GM23338 (cell line): ENCODE measurements around the gene LEO1. TPM values are rescaled to one million over a fixed set of nuclear protein-coding genes. Genes with fewer than 3 reads are reported as not detected.

Experiments
- ATAC-seq: fragments of 200-7000 bp; cut with Tn5 transposase; 3 replicates; pipeline ENCODE4 v1.9.1; 2020
- DNase-seq: peaks from one replicate; pipeline ENCODE4 v3.0.0-alpha.2; 2015; ENCODE audit warnings: low spot score
- H2AFZ ChIP-seq: fragments of 200-600 bp; sonication (generic); 2 replicates; pipeline ENCODE4 v1.8.0; 2016; ENCODE audit warnings: antibody characterized with exemption, mild to moderate bottlenecking, moderate library complexity
- H3F3A ChIP-seq: fragments of 200-600 bp; sonication (generic); replicated peaks from 2 replicates; pipeline ENCODE4 v1.8.0; 2017; ENCODE audit warnings: antibody characterized with exemption, mixed run types, low read depth
- H3K27ac ChIP-seq: fragments of 200-600 bp; sonication (generic); 2 replicates; pipeline ENCODE4 v1.6.1; 2016; ENCODE audit warnings: low read depth
- H3K27me3 ChIP-seq: fragments of 200-600 bp; sonication (generic); 2 replicates; pipeline ENCODE4 v1.8.0; 2016; ENCODE audit warnings: mild to moderate bottlenecking, mixed run types, moderate library complexity; ENCODE audit not compliant: insufficient read depth
- H3K36me3 ChIP-seq: fragments of 200-600 bp; sonication (generic); 2 replicates; pipeline ENCODE4 v1.8.0; 2016; ENCODE audit warnings: mild to moderate bottlenecking; ENCODE audit not compliant: insufficient read depth
- H3K4me1 ChIP-seq: fragments of 200-600 bp; sonication (generic); 2 replicates; pipeline ENCODE4 v1.8.0; 2016; ENCODE audit warnings: mild to moderate bottlenecking, moderate library complexity; ENCODE audit not compliant: insufficient read depth
- H3K4me2 ChIP-seq: fragments of 200-600 bp; sonication (generic); 2 replicates; pipeline ENCODE4 v1.7.1; 2017; ENCODE audit warnings: mixed run types
- H3K4me3 ChIP-seq: fragments of 200-600 bp; sonication (generic); 2 replicates; pipeline ENCODE4 v1.6.1; 2016; ENCODE audit warnings: mixed run types
- H3K79me2 ChIP-seq: fragments of 200-600 bp; sonication (generic); replicated peaks from 2 replicates; pipeline ENCODE4 v1.8.0; 2017; ENCODE audit warnings: mild to moderate bottlenecking; ENCODE audit not compliant: insufficient read depth
- H3K9me2 ChIP-seq: fragments of 200-600 bp; sonication (generic); 2 replicates; pipeline ENCODE4 v1.8.0; 2017; ENCODE audit not compliant: insufficient read depth
- H4K20me1 ChIP-seq: fragments of 200-600 bp; sonication (generic); replicated peaks from 2 replicates; pipeline ENCODE4 v1.8.0; 2017; ENCODE audit warnings: mild to moderate bottlenecking; ENCODE audit not compliant: insufficient read depth
- H3K27ac Mint-ChIP-seq: 2 replicates; pipeline ENCODE4 v1.8.0; 2020; ENCODE audit warnings: inconsistent platforms, mild to moderate bottlenecking, moderate library complexity, mixed read lengths
- H3K27me3 Mint-ChIP-seq: 3 replicates; pipeline ENCODE4 v1.8.0; 2022; ENCODE audit warnings: low read depth, mild to moderate bottlenecking, moderate library complexity, mixed read lengths, inconsistent platforms; ENCODE audit not compliant: insufficient read depth, poor library complexity
- H3K36me3 Mint-ChIP-seq: 3 replicates; pipeline ENCODE4 v1.8.0; 2021; ENCODE audit warnings: low read depth, mild to moderate bottlenecking, inconsistent platforms, moderate library complexity, mixed read lengths
- H3K4me1 Mint-ChIP-seq: 3 replicates; pipeline ENCODE4 v1.8.0; 2020; ENCODE audit warnings: mild to moderate bottlenecking, inconsistent platforms, mixed read lengths
- H3K4me3 Mint-ChIP-seq: 3 replicates; pipeline ENCODE4 v1.8.0; 2021; ENCODE audit warnings: moderate library complexity, mild to moderate bottlenecking, inconsistent platforms, mixed read lengths
- H3K9me3 Mint-ChIP-seq: 3 replicates; pipeline ENCODE4 v1.8.0; 2020; ENCODE audit warnings: moderate library complexity, mild to moderate bottlenecking, inconsistent platforms, mixed read lengths
- CREB1 ChIP-seq: fragments of 250-450 bp; sonication (Bioruptor Pico); IDR thresholded peaks from 2 replicates; pipeline ENCODE4 v1.5.0; 2020; ENCODE audit warnings: low read depth, mild to moderate bottlenecking, moderate library complexity
- CTCF ChIP-seq, 2 experiments: fragments of 200-600 bp in 1 of 2; sonication (generic) in 1 of 2; conservative IDR thresholded peaks; 2 replicates each; pipeline versions ENCODE4 v1.5.1 to v1.6.1; 2016 to 2017; ENCODE audit warnings: antibody characterized with exemption in 2 of 2, low read depth in 2 of 2, mild to moderate bottlenecking in 2 of 2, moderate library complexity in 1 of 2
- EZH2phosphoT487 ChIP-seq: fragments of 200-600 bp; sonication (generic); IDR thresholded peaks from one replicate; pipeline ENCODE4 v1.8.1; 2018; ENCODE audit warnings: antibody characterized with exemption; ENCODE audit not compliant: unreplicated experiment
- JUNB ChIP-seq: IDR thresholded peaks from one replicate; pipeline ENCODE4 v1.6.1; 2016; ENCODE audit warnings: antibody characterized with exemption; ENCODE audit not compliant: unreplicated experiment
- NANOG ChIP-seq: IDR thresholded peaks from 2 replicates; pipeline ENCODE4 v1.6.1; 2016; ENCODE audit warnings: antibody characterized with exemption, borderline replicate concordance
- POLR2AphosphoS5 ChIP-seq: IDR thresholded peaks from 2 replicates; pipeline ENCODE4 v1.6.1; 2016; ENCODE audit warnings: antibody characterized with exemption, low read depth
- STAT1 ChIP-seq: IDR thresholded peaks from one replicate; pipeline ENCODE4 v1.6.1; 2016; ENCODE audit warnings: antibody characterized with exemption; ENCODE audit not compliant: unreplicated experiment
- ZNF114 ChIP-seq: fragments of 250-450 bp; sonication (Bioruptor Pico); IDR thresholded peaks from 2 replicates; pipeline ENCODE4 v1.5.0; 2020; ENCODE audit warnings: mild to moderate bottlenecking, moderate library complexity
- polyA plus RNA-seq: library from polyadenylated mRNA; unstranded; fragments of >200 nt; fragmentation: Nextera tagmentation; extraction: Ambion mirVana; gene quantifications from 2 replicates; pipeline ENCODE4 v1.2.1, GENCODE V29; 2016
- total RNA-seq: library from RNA; depleted of rRNA; stranded (reverse); fragments of >200 nt; shearing (Covaris generic); gene quantifications from 2 replicates; pipeline ENCODE4 v1.2.3, GENCODE V29; 2014
- TF ChIP-seq, protein P1 (sequence below): IDR thresholded peaks from 2 replicates; pipeline ENCODE4 v1.6.1; 2016; ENCODE audit warnings: antibody characterized with exemption

Gene LEO1
- total and polyA plus RNA-seq, 2 experiments from 2014 or later = 41.4 to 55.6 TPM

GRCh38 chr15:52019394-52020220, 48.0 kb upstream of the LEO1 start:
- peaks cover 40% of the 10 kb centered on the region for H3K4me1 Mint-ChIP-seq
- TF ChIP-seq CTCF (conservative IDR thresholded peaks at IDR 0.05; ENCODE audit: low read depth in 2 of 2) (no peak), EZH2phosphoT487 (no peak)
- no peaks in the 10 kb centered on the region for H3K27me3 ChIP-seq
- peaks cover 6% of the 10 kb centered on the region; the same call in 2 of the 3 replicates for H3K9me3 Mint-ChIP-seq
- H3K27ac ChIP-seq = peak overlapping the region; percentile 90
- H3K79me2 ChIP-seq = peaks cover 50% of the 10 kb centered on the region
- peak overlapping the region; percentile 84 for H3K4me2 ChIP-seq
- no peaks in the 10 kb centered on the region for H3K9me2 ChIP-seq
- H3K4me3 ChIP-seq = peak overlapping the region; percentile 77
- H3K36me3 ChIP-seq = no peaks in the 10 kb centered on the region
- DNase-seq = peak; percentile 65
- no peaks in the 10 kb centered on the region for H3F3A ChIP-seq
- peaks cover 3% of the 10 kb centered on the region; the same call in 2 of the 3 replicates for H3K36me3 Mint-ChIP-seq
- peak overlapping the region; percentile 92 for H3K4me3 Mint-ChIP-seq
- H2AFZ ChIP-seq = no peak overlapping the region
- peak; percentile 51 for ATAC-seq
- H3K27me3 Mint-ChIP-seq = peaks cover 27% of the 10 kb centered on the region
- H3K27ac Mint-ChIP-seq = peak overlapping the region; percentile 99
- H3K4me1 ChIP-seq = peaks cover 33% of the 10 kb centered on the region
- peaks cover 14% of the 10 kb centered on the region for H4K20me1 ChIP-seq

- H3K4me3 Mint-ChIP-seq = peak within 1 kb of the TSS; percentile 92
Measured at GRCh38 chr15:52018693-52019393, 47.3 kb upstream of the LEO1 start, which contains the start of gene MAPK6. MAPK6 (plus strand) TSS chr15:52019219; CDS start chr15:52046461, 27,242 bp downstream.

More at GRCh38 chr15:52018693-52019393, 47.3 kb upstream of the LEO1 start, which contains the start of gene MAPK6:
- Histone ChIP-seq H2AFZ (peak within 1 kb of the TSS; percentile 98), H3K36me3 (no peaks in the 10 kb centered on the region), H3K9me2 (no peaks in the 10 kb centered on the region), H3K27ac (peak within 1 kb of the TSS; percentile 90), H3K4me3 (peak within 1 kb of the TSS; percentile 77), H3K27me3 (no peaks in the 10 kb centered on the region), H3K4me2 (peak within 1 kb of the TSS; percentile 84), H3K4me1 (peaks cover 27% of the 10 kb centered on the region), H3F3A (no peaks in the 10 kb centered on the region), H3K79me2 (peaks cover 42% of the 10 kb centered on the region), H4K20me1 (peaks cover 9% of the 10 kb centered on the region)
- Mint-ChIP-seq H3K9me3 (peaks cover 6% of the 10 kb centered on the region; the same call in 2 of the 3 replicates), H3K36me3 (peaks cover 3% of the 10 kb centered on the region; the same call in 2 of the 3 replicates), H3K27ac (peak within 1 kb of the TSS; percentile 99), H3K27me3 (peaks cover 27% of the 10 kb centered on the region), H3K4me1 (peaks cover 38% of the 10 kb centered on the region)
- ATAC-seq (peak; percentile 72), DNase-seq (peak; percentile 89)
- TF ChIP-seq NANOG = no peak
- TF ChIP-seq STAT1 = no peak
- TF ChIP-seq, protein P1, sequence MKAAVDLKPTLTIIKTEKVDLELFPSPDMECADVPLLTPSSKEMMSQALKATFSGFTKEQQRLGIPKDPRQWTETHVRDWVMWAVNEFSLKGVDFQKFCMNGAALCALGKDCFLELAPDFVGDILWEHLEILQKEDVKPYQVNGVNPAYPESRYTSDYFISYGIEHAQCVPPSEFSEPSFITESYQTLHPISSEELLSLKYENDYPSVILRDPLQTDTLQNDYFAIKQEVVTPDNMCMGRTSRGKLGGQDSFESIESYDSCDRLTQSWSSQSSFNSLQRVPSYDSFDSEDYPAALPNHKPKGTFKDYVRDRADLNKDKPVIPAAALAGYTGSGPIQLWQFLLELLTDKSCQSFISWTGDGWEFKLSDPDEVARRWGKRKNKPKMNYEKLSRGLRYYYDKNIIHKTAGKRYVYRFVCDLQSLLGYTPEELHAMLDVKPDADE = 0 out of 2 replicates have a peak, but pooled peaks have one; percentile 18
- TF ChIP-seq JUNB = no peak
- no peak for TF ChIP-seq CTCF (conservative IDR thresholded peaks at IDR 0.05; ENCODE audit: low read depth in 2 of 2)
- peak; percentile 89 for TF ChIP-seq CREB1 (CRISPR knock-in tag)
- TF ChIP-seq ZNF114 (CRISPR knock-in tag) = no peak
- peak; percentile 87 for TF ChIP-seq POLR2AphosphoS5
